Osteoblast (primary cell): ENCODE data around the gene TRMT61A. TPM values are rescaled to one million over a fixed set of nuclear protein-coding genes. Genes with fewer than 3 reads are reported as not detected.

ENCODE experiments used
- DNase-seq: peaks from one replicate; pipeline ENCODE4 v3.0.0; 2011; ENCODE audit warnings: low spot score, mixed read lengths; ENCODE audit not compliant: insufficient read length; ENCODE audit errors: missing footprints
- H2AFZ ChIP-seq: 2 replicates; pipeline ENCODE4 v1.6.0; 2011; ENCODE audit warnings: mild to moderate bottlenecking, low read length
- H3K27ac ChIP-seq: 2 replicates; pipeline ENCODE4 v1.5.1; 2011; ENCODE audit warnings: mild to moderate bottlenecking, low read depth, low read length, moderate library complexity
- H3K27me3 ChIP-seq: 2 replicates; pipeline ENCODE4 v1.6.0; 2012; ENCODE audit warnings: mild to moderate bottlenecking, control low read depth, inconsistent platforms, low read length, moderate library complexity; ENCODE audit not compliant: insufficient read depth
- H3K36me3 ChIP-seq: 2 replicates; pipeline ENCODE4 v1.5.1; 2011; ENCODE audit warnings: mild to moderate bottlenecking, low read length, control low read depth, moderate library complexity; ENCODE audit not compliant: insufficient read depth
- H3K4me1 ChIP-seq: 2 replicates; pipeline ENCODE4 v1.5.1; 2011; ENCODE audit warnings: mild to moderate bottlenecking, low read length, control low read depth, moderate library complexity; ENCODE audit not compliant: insufficient read depth
- H3K4me2 ChIP-seq: 2 replicates; pipeline ENCODE4 v1.6.0; 2011; ENCODE audit warnings: mild to moderate bottlenecking, low read length; ENCODE audit not compliant: insufficient read depth
- H3K4me3 ChIP-seq: fragments of 200-600 bp; sonication (generic); 3 replicates; pipeline ENCODE4 v1.5.1; 2012; ENCODE audit warnings: mild to moderate bottlenecking, low read length, inconsistent platforms; ENCODE audit not compliant: insufficient read depth
- H3K79me2 ChIP-seq: 2 replicates; pipeline ENCODE4 v1.6.0; 2012; ENCODE audit warnings: mild to moderate bottlenecking, low read length, control low read depth, inconsistent platforms; ENCODE audit not compliant: insufficient read depth
- H3K9me3 ChIP-seq: 2 replicates; pipeline ENCODE4 v1.5.1; 2011; ENCODE audit warnings: low read depth, low read length, control low read depth
- H4K20me1 ChIP-seq: 2 replicates; pipeline ENCODE4 v1.6.0; 2012; ENCODE audit warnings: mild to moderate bottlenecking, low read length, control low read depth; ENCODE audit not compliant: insufficient read depth
- total RNA-seq: library from RNA; depleted of rRNA; stranded (reverse); fragments of >200 nt; gene quantifications from 2 replicates; pipeline ENCODE4 v1.2.3, GENCODE V29; 2012
- TF ChIP-seq, protein P1 (sequence below): IDR thresholded peaks from 2 replicates; pipeline ENCODE4 v1.5.1; 2011; ENCODE audit warnings: mild to moderate bottlenecking, low read depth, low read length, moderate library complexity; ENCODE audit errors: extremely low read depth

Gene TRMT61A
- total RNA-seq, 1 donor = 9.0 TPM

DNA sequence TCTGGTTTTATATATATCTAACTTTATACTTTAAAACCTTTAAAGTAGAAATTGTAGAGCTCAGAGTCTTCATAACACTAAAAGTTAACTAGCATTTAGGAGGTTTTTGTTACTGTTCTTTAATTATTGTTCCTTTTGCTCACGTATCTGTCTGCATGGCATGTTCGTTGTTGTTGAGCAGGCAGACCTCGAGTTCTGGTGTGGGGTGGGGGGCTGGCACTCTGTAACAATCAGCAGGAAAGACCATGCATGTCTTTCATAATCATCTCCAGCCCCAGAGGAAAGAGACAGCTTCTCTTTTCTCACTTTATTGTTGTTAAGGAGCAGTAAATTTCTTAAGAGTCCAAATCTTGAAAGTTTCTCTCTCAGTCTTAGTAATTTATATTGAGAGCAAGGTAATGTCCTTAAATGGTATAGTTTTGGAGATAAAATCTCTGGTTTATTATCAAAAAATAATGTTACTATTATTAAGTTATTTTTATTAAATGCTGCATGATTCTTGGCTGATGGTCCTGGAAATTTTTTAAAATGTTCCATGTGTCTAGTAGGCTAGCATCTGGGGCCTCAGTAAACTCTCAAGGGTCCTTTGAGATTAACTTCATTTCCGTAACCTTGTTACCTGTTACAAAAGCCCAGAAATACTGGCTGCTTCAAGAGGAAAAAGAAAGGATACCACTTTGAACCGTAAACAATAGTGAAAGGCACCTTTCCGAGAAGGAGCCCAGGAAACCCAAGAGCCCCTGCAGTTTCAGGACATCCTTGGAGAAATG lies 36.7 kb upstream of the TRMT61A start:
- Histone ChIP-seq H3K36me3 (peaks cover 66% of the 10 kb centered on the region), H3K27ac (no peak overlapping the region), H3K4me2 (no peak overlapping the region), H3K4me3 (no peak overlapping the region), H3K9me3 (no peaks in the 10 kb centered on the region), H4K20me1 (peaks cover under 1% of the 10 kb centered on the region), H3K27me3 (no peaks in the 10 kb centered on the region), H3K4me1 (peaks cover 16% of the 10 kb centered on the region), H2AFZ (no peak overlapping the region), H3K79me2 (peaks cover 7% of the 10 kb centered on the region)
- TF ChIP-seq, protein P1, sequence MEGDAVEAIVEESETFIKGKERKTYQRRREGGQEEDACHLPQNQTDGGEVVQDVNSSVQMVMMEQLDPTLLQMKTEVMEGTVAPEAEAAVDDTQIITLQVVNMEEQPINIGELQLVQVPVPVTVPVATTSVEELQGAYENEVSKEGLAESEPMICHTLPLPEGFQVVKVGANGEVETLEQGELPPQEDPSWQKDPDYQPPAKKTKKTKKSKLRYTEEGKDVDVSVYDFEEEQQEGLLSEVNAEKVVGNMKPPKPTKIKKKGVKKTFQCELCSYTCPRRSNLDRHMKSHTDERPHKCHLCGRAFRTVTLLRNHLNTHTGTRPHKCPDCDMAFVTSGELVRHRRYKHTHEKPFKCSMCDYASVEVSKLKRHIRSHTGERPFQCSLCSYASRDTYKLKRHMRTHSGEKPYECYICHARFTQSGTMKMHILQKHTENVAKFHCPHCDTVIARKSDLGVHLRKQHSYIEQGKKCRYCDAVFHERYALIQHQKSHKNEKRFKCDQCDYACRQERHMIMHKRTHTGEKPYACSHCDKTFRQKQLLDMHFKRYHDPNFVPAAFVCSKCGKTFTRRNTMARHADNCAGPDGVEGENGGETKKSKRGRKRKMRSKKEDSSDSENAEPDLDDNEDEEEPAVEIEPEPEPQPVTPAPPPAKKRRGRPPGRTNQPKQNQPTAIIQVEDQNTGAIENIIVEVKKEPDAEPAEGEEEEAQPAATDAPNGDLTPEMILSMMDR = no peak
- no peak for DNase-seq

GRCh38 chr14:103495854-103496253 lies 33.1 kb upstream of the TRMT61A start:
- Histone ChIP-seq H3K79me2 (peaks cover 10% of the 10 kb centered on the region), H3K4me1 (no peaks in the 10 kb centered on the region), H3K27ac (no peak overlapping the region), H3K27me3 (no peaks in the 10 kb centered on the region), H3K4me2 (no peak overlapping the region), H2AFZ (no peak overlapping the region), H4K20me1 (peaks cover 9% of the 10 kb centered on the region), H3K9me3 (no peaks in the 10 kb centered on the region), H3K4me3 (no peak overlapping the region), H3K36me3 (peaks cover 71% of the 10 kb centered on the region)
- TF ChIP-seq, protein P1 = no peak
- DNase-seq = peak; percentile 34

- TF ChIP-seq, protein P1 = no peak
- Histone ChIP-seq H3K27me3 (no peaks in the 10 kb centered on the region), H3K9me3 (no peaks in the 10 kb centered on the region), H4K20me1 (peaks cover 18% of the 10 kb centered on the region), H3K4me3 (no peak overlapping the region), H3K36me3 (peaks cover 71% of the 10 kb centered on the region), H2AFZ (no peak overlapping the region), H3K4me1 (peaks cover 8% of the 10 kb centered on the region), H3K4me2 (no peak overlapping the region), H3K79me2 (peaks cover 16% of the 10 kb centered on the region), H3K27ac (no peak overlapping the region)
- no peak for DNase-seq
Observed at GRCh38 chr14:103496776-103497175, 32.2 kb upstream of the TRMT61A start.

DNA sequence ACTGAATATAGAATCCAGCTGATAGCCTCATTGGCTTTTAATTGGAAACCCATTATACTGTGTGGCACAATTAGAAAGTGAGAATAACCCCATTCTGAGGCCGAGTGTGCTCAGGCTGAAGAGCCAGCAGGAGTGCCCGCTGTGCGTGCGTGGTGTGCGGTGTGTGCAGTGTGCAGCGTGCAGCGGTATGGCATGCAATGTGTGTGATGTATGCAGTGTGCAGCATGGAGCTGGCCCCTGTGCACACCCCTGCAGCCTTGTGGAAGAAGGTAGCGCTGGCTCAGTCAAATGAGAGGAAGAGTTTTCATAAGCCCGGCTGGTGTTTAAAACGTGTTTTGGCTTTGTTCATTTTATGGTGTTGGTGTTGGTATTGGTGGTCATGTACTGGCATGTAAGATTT lies 29.3 kb upstream of the TRMT61A start:
- peaks cover 12% of the 10 kb centered on the region for H3K4me1 ChIP-seq
- peaks cover 79% of the 10 kb centered on the region for H3K36me3 ChIP-seq
- H3K79me2 ChIP-seq = peaks cover 23% of the 10 kb centered on the region
- TF ChIP-seq, protein P1 = no peak
- no peak overlapping the region for H2AFZ ChIP-seq
- DNase-seq = peak; percentile 17
- H3K9me3 ChIP-seq = no peaks in the 10 kb centered on the region
- H3K27me3 ChIP-seq = no peaks in the 10 kb centered on the region
- H3K4me2 ChIP-seq = no peak overlapping the region
- no peak overlapping the region for H3K4me3 ChIP-seq
- no peak overlapping the region for H3K27ac ChIP-seq
- H4K20me1 ChIP-seq = peaks cover 26% of the 10 kb centered on the region
